GM23338 (cell line): ENCODE results near the gene SYCP2. TPM values are rescaled to one million over a fixed set of nuclear protein-coding genes. Genes with fewer than 3 reads are reported as not detected.
"Not testable (repeated sequence)": the region's sequence is repeated elsewhere in the genome, so short reads cannot be mapped to it uniquely, and the experiment has no call there.

Experiments
- ATAC-seq: fragments of 200-7000 bp; cut with Tn5 transposase; 3 replicates; pipeline ENCODE4 v1.9.1; 2020
- DNase-seq: peaks from one replicate; pipeline ENCODE4 v3.0.0-alpha.2; 2015; ENCODE audit warnings: low spot score
- H2AFZ ChIP-seq: fragments of 200-600 bp; sonication (generic); 2 replicates; pipeline ENCODE4 v1.8.0; 2016; ENCODE audit warnings: antibody characterized with exemption, mild to moderate bottlenecking, moderate library complexity
- H3F3A ChIP-seq: fragments of 200-600 bp; sonication (generic); replicated peaks from 2 replicates; pipeline ENCODE4 v1.8.0; 2017; ENCODE audit warnings: antibody characterized with exemption, mixed run types, low read depth
- H3K27ac ChIP-seq: fragments of 200-600 bp; sonication (generic); 2 replicates; pipeline ENCODE4 v1.6.1; 2016; ENCODE audit warnings: low read depth
- H3K27me3 ChIP-seq: fragments of 200-600 bp; sonication (generic); 2 replicates; pipeline ENCODE4 v1.8.0; 2016; ENCODE audit warnings: mild to moderate bottlenecking, mixed run types, moderate library complexity; ENCODE audit not compliant: insufficient read depth
- H3K36me3 ChIP-seq: fragments of 200-600 bp; sonication (generic); 2 replicates; pipeline ENCODE4 v1.8.0; 2016; ENCODE audit warnings: mild to moderate bottlenecking; ENCODE audit not compliant: insufficient read depth
- H3K4me1 ChIP-seq: fragments of 200-600 bp; sonication (generic); 2 replicates; pipeline ENCODE4 v1.8.0; 2016; ENCODE audit warnings: mild to moderate bottlenecking, moderate library complexity; ENCODE audit not compliant: insufficient read depth
- H3K4me2 ChIP-seq: fragments of 200-600 bp; sonication (generic); 2 replicates; pipeline ENCODE4 v1.7.1; 2017; ENCODE audit warnings: mixed run types
- H3K4me3 ChIP-seq: fragments of 200-600 bp; sonication (generic); 2 replicates; pipeline ENCODE4 v1.6.1; 2016; ENCODE audit warnings: mixed run types
- H3K79me2 ChIP-seq: fragments of 200-600 bp; sonication (generic); replicated peaks from 2 replicates; pipeline ENCODE4 v1.8.0; 2017; ENCODE audit warnings: mild to moderate bottlenecking; ENCODE audit not compliant: insufficient read depth
- H3K9me2 ChIP-seq: fragments of 200-600 bp; sonication (generic); 2 replicates; pipeline ENCODE4 v1.8.0; 2017; ENCODE audit not compliant: insufficient read depth
- H4K20me1 ChIP-seq: fragments of 200-600 bp; sonication (generic); replicated peaks from 2 replicates; pipeline ENCODE4 v1.8.0; 2017; ENCODE audit warnings: mild to moderate bottlenecking; ENCODE audit not compliant: insufficient read depth
- H3K27ac Mint-ChIP-seq: 2 replicates; pipeline ENCODE4 v1.8.0; 2020; ENCODE audit warnings: inconsistent platforms, mild to moderate bottlenecking, moderate library complexity, mixed read lengths
- H3K27me3 Mint-ChIP-seq: 3 replicates; pipeline ENCODE4 v1.8.0; 2022; ENCODE audit warnings: low read depth, mild to moderate bottlenecking, moderate library complexity, mixed read lengths, inconsistent platforms; ENCODE audit not compliant: insufficient read depth, poor library complexity
- H3K36me3 Mint-ChIP-seq: 3 replicates; pipeline ENCODE4 v1.8.0; 2021; ENCODE audit warnings: low read depth, mild to moderate bottlenecking, inconsistent platforms, moderate library complexity, mixed read lengths
- H3K4me1 Mint-ChIP-seq: 3 replicates; pipeline ENCODE4 v1.8.0; 2020; ENCODE audit warnings: mild to moderate bottlenecking, inconsistent platforms, mixed read lengths
- H3K4me3 Mint-ChIP-seq: 3 replicates; pipeline ENCODE4 v1.8.0; 2021; ENCODE audit warnings: moderate library complexity, mild to moderate bottlenecking, inconsistent platforms, mixed read lengths
- H3K9me3 Mint-ChIP-seq: 3 replicates; pipeline ENCODE4 v1.8.0; 2020; ENCODE audit warnings: moderate library complexity, mild to moderate bottlenecking, inconsistent platforms, mixed read lengths
- CREB1 ChIP-seq: fragments of 250-450 bp; sonication (Bioruptor Pico); IDR thresholded peaks from 2 replicates; pipeline ENCODE4 v1.5.0; 2020; ENCODE audit warnings: low read depth, mild to moderate bottlenecking, moderate library complexity
- EZH2 ChIP-seq: fragments of 200-600 bp; sonication (generic); IDR thresholded peaks from one replicate; pipeline ENCODE4 v1.8.0; 2017; ENCODE audit warnings: antibody characterized with exemption, mild to moderate bottlenecking, low read depth; ENCODE audit not compliant: unreplicated experiment
- EZH2phosphoT487 ChIP-seq: fragments of 200-600 bp; sonication (generic); IDR thresholded peaks from one replicate; pipeline ENCODE4 v1.8.1; 2018; ENCODE audit warnings: antibody characterized with exemption; ENCODE audit not compliant: unreplicated experiment
- NANOG ChIP-seq: IDR thresholded peaks from 2 replicates; pipeline ENCODE4 v1.6.1; 2016; ENCODE audit warnings: antibody characterized with exemption, borderline replicate concordance
- POLR2AphosphoS5 ChIP-seq: IDR thresholded peaks from 2 replicates; pipeline ENCODE4 v1.6.1; 2016; ENCODE audit warnings: antibody characterized with exemption, low read depth
- REST ChIP-seq: IDR thresholded peaks from one replicate; pipeline ENCODE4 v1.6.1; 2018; ENCODE audit warnings: antibody characterized with exemption; ENCODE audit not compliant: unreplicated experiment
- STAT1 ChIP-seq: IDR thresholded peaks from one replicate; pipeline ENCODE4 v1.6.1; 2016; ENCODE audit warnings: antibody characterized with exemption; ENCODE audit not compliant: unreplicated experiment
- ZNF114 ChIP-seq: fragments of 250-450 bp; sonication (Bioruptor Pico); IDR thresholded peaks from 2 replicates; pipeline ENCODE4 v1.5.0; 2020; ENCODE audit warnings: mild to moderate bottlenecking, moderate library complexity
- polyA plus RNA-seq: library from polyadenylated mRNA; unstranded; fragments of >200 nt; fragmentation: Nextera tagmentation; extraction: Ambion mirVana; gene quantifications from 2 replicates; pipeline ENCODE4 v1.2.1, GENCODE V29; 2016
- total RNA-seq: library from RNA; depleted of rRNA; stranded (reverse); fragments of >200 nt; shearing (Covaris generic); gene quantifications from 2 replicates; pipeline ENCODE4 v1.2.3, GENCODE V29; 2014
- TF ChIP-seq, protein P1 (sequence below): IDR thresholded peaks from 2 replicates; pipeline ENCODE4 v1.6.1; 2016; ENCODE audit warnings: antibody characterized with exemption

The SYCP2 gene
- total and polyA plus RNA-seq, 2 experiments from 2014 or later = 0.50 to 2.1 TPM

DNA sequence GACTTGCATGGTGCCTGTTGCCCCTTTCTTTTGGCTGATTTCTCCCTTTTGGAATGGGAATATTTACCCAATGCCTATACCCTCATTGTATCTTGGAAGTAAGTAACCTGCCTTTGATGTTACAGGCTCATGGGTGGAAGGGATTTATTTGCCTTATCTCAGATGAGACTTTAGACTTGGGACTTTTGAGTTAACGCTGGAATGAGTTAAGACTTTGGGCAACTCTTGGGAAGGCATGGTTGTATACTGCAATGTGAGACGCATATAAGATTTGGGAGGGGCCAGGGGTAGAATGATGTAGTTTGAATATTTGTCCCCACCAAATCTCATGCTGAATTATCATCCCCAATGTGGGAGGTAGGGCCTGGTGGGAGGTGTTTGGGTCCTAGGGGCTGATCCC, 75.5 kb downstream of the SYCP2 start (continued):
- TF ChIP-seq POLR2AphosphoS5 = no peak
- TF ChIP-seq CREB1 (CRISPR knock-in tag) = no peak
- no peak for TF ChIP-seq NANOG
- TF ChIP-seq STAT1 = no peak
- TF ChIP-seq ZNF114 (CRISPR knock-in tag) = no peak
- TF ChIP-seq REST = no peak
- no peak for TF ChIP-seq EZH2phosphoT487
- no peak for TF ChIP-seq EZH2
- TF ChIP-seq, protein P1, sequence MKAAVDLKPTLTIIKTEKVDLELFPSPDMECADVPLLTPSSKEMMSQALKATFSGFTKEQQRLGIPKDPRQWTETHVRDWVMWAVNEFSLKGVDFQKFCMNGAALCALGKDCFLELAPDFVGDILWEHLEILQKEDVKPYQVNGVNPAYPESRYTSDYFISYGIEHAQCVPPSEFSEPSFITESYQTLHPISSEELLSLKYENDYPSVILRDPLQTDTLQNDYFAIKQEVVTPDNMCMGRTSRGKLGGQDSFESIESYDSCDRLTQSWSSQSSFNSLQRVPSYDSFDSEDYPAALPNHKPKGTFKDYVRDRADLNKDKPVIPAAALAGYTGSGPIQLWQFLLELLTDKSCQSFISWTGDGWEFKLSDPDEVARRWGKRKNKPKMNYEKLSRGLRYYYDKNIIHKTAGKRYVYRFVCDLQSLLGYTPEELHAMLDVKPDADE = no peak

DNA sequence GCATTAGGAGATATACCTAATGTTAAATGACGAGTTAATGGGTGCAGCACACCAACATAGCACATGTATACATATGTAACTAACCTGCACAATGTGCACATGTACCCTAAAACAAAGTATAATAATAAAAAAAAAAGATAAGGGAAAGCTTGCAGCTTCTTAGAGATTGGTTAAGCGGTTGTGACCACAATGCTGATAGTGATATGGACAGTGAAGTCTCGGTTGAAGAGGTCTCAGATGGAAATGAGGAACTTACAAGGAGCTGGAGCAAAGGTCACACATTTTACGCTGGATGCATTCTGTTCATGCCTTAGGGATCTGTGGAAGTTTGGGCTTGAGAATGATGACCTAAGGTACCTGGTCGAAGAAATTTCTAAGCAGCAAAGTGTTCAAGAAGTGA, 76.5 kb downstream of the SYCP2 start:
- ATAC-seq, H3K79me2 ChIP-seq, H3K27me3 Mint-ChIP-seq, H3K4me2 ChIP-seq, H3K4me3 Mint-ChIP-seq, H3K36me3 ChIP-seq, H3K27ac Mint-ChIP-seq, H2AFZ ChIP-seq, H3K27me3 ChIP-seq, H3F3A ChIP-seq, DNase-seq, H4K20me1 ChIP-seq, H3K9me2 ChIP-seq, H3K4me1 ChIP-seq, H3K36me3 Mint-ChIP-seq, H3K4me3 ChIP-seq, H3K4me1 Mint-ChIP-seq, H3K27ac ChIP-seq: not testable (repeated sequence)
- H3K9me3 Mint-ChIP-seq = peaks cover 11% of the 10 kb centered on the region

DNA sequence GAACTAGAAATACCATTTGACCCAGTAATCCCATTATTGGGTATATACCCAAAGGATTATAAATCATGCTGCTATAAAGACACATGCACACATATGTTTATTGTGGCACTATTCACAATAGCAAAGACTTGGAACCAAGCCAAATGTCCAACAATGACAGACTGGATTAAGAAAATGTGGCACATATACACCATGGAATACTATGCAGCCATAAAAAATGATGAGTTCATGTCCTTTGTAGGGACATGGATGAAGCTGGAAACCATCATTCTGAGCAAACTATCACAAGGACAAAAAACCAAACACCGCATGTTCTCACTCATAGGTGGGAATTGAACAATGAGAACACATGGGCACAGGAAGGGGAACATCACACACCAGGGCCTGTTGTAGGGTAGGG, 76.9 kb downstream of the SYCP2 start:
- peaks cover 11% of the 10 kb centered on the region for H3K9me3 Mint-ChIP-seq
- not testable (repeated sequence) for H3K4me3 ChIP-seq, H3K9me2 ChIP-seq, H3F3A ChIP-seq, H3K27me3 ChIP-seq, H3K36me3 ChIP-seq, H3K27ac ChIP-seq, H3K36me3 Mint-ChIP-seq, H3K27ac Mint-ChIP-seq, H3K4me1 ChIP-seq, H3K4me2 ChIP-seq, H3K4me3 Mint-ChIP-seq, DNase-seq, H3K79me2 ChIP-seq, H2AFZ ChIP-seq, H3K4me1 Mint-ChIP-seq, ATAC-seq, H4K20me1 ChIP-seq, H3K27me3 Mint-ChIP-seq
